Spleen (tissue), 11 donors: ENCODE data around the gene PPEF1. TPM values are rescaled to one million over a fixed set of nuclear protein-coding genes. Genes with fewer than 3 reads are reported as not detected.

Experiments
- DNase-seq: peaks from one replicate; pipeline ENCODE4 v3.0.0-alpha.2; 2020
- H3K27ac ChIP-seq, 8 donors: fragments of 200-600 bp; sonication (generic) in 7 of 8; 1 replicate in 4 of 8; 2 replicates in 4 of 8; pipeline versions ENCODE4 v1.5.0 to v1.8.0; 2016 to 2021; ENCODE audit warnings: inconsistent platforms in 4 of 8, mild to moderate bottlenecking in 4 of 8, moderate library complexity in 1 of 8
- H3K27me3 ChIP-seq, 7 donors: fragments of 200-600 bp; sonication (generic) in 6 of 7; replicated peaks in 1 of 7; 1 replicate in 4 of 7; 2 replicates in 3 of 7; pipeline versions ENCODE4 v1.5.0 to v1.8.0; 2016 to 2021; ENCODE audit warnings: inconsistent platforms in 3 of 7, mild to moderate bottlenecking in 1 of 7
- H3K36me3 ChIP-seq, 6 donors: fragments of 200-600 bp; sonication (generic) in 5 of 6; 1 replicate in 4 of 6; 2 replicates in 2 of 6; pipeline versions ENCODE4 v1.5.0 to v1.8.0; 2016 to 2021; ENCODE audit warnings: inconsistent platforms in 2 of 6
- H3K4me1 ChIP-seq, 6 donors: fragments of 200-600 bp; sonication (generic) in 5 of 6; 1 replicate in 3 of 6; 2 replicates in 3 of 6; pipeline versions ENCODE4 v1.5.0 to v1.8.0; 2016 to 2021; ENCODE audit warnings: inconsistent platforms in 3 of 6
- H3K4me3 ChIP-seq, 8 donors: fragments of 200-600 bp; sonication (generic) in 7 of 8; 1 replicate in 4 of 8; 2 replicates in 4 of 8; pipeline versions ENCODE4 v1.5.0 to v1.8.0; 2016 to 2021; ENCODE audit warnings: inconsistent platforms in 4 of 8, mild to moderate bottlenecking in 4 of 8, moderate library complexity in 2 of 8
- H3K9me3 ChIP-seq, 8 donors: fragments of 200-600 bp; sonication (generic) in 7 of 8; 1 replicate in 4 of 8; 2 replicates in 4 of 8; pipeline versions ENCODE4 v1.5.0 to v1.8.0; 2016 to 2021; ENCODE audit warnings: inconsistent platforms in 4 of 8
- POLR2A ChIP-seq, 3 donors: fragments of 450-650 bp; IDR thresholded peaks; one replicate each; pipeline ENCODE4 v1.5.1; 2017; ENCODE audit warnings: antibody characterized with exemption in 3 of 3, mild to moderate bottlenecking in 1 of 3
- POLR2AphosphoS5 ChIP-seq, 3 donors: sonication (generic); formaldehyde crosslinking; IDR thresholded peaks; one replicate each; pipeline ENCODE4 v1.5.1; 2017; ENCODE audit warnings: antibody characterized with exemption in 3 of 3
- WGBS, 5 donors: extraction: QIAGEN DNeasy Blood & Tissue Kit in 3 of 5; methylation state at CpG; one replicate each; pipeline versions ENCODE4 v1.1.5 to v1.1.7; 2013 to 2018; 5-methylcytosine and 5-hydroxymethylcytosine counted together
- intact Hi-C: fragments of 100-400 bp; cut with DNase I; formaldehyde crosslinking; loops from one replicate; pipeline ENCODE4 v1.15.0; 2023; ENCODE audit warnings: low total_unique reads
- polyA plus RNA-seq, 3 donors: library from polyadenylated mRNA; stranded (reverse); fragments of 200-250 nt; gene quantifications; one replicate each; pipeline ENCODE4 v1.2.1, GENCODE V29; 2013
- total RNA-seq, 7 donors: library from RNA; depleted of rRNA in 3 of 7; stranded (reverse); fragments of >200 nt in 3 of 7; fragmentation: NEBNext Ultra II Directional in 4 of 7; extraction: Animal tissue kit (Norgen Biotek cat#: 25700) in 4 of 7; gene quantifications; one replicate each; pipeline versions ENCODE4 v1.1.0 to v1.2.1, GENCODE V29; 2016 to 2021
- TF ChIP-seq, protein P1 (sequence below), 11 experiments: fragments of 200-600 bp in 7 of 11; fragments of 450-650 bp in 4 of 11; sonication (generic) in 4 of 11; IDR thresholded peaks in 8 of 11; conservative IDR thresholded peaks in 3 of 11; 1 replicate in 7 of 11; 2 replicates in 4 of 11; pipeline versions ENCODE4 v1.4.0 to v1.8.0; 2016 to 2021; ENCODE audit warnings: antibody characterized with exemption in 11 of 11, inconsistent platforms in 4 of 11, mild to moderate bottlenecking in 1 of 11
- donor health status: healthy with polysubstance abuse.
- donor health status: DM: no; HTN: no; CAD: no; lungs with moderate emphysema.
- donor health status: DM: no; HTN: no; CAD: no.
- donor health status: Bipolar disorder and iron deficiency.
- donor health status: healthy.
- donor health status: DM: no; HTN: no; CAD: no.
- donor health status: DM: yes; HTN: yes; CAD: no.

Gene PPEF1
- total and polyA plus RNA-seq, 10 donors = 0.10 to 2.7 (median 0.41) TPM; not detected in 4

DNA sequence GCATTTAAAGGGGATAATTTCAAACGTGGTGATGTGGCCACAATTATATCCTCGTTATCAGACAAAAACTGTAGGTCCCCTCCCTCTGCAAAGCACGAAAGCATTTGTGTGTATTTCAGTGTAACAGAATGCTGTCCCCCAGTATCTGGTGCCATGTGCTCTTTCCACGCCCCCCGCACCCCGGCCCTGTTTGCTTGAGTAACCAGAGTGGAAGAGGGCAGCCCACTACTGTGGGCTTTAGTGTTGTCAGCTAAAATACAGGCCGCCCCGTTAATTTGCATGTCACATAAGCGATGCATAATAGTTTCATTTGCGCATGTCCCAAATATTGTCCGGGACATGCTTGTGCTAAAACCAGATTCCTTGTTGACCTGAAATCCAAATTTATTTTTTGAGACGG is 166.4 kb downstream of the PPEF1 start:
- no peaks in the 10 kb centered on the region for H3K9me3 ChIP-seq
- H3K4me1 ChIP-seq = no peaks in the 10 kb centered on the region
- peak; percentile 9 for DNase-seq
- peaks cover 0 to 10% (median 0%) of the 10 kb centered on the region in 7 donors for H3K27me3 ChIP-seq
- intact Hi-C loops = no loop called here
- 89 to 93% (median 91%) methylated on average over 12 of the region's 12 CpGs for WGBS, 5 donors
- no peaks in the 10 kb centered on the region for H3K36me3 ChIP-seq
- TF ChIP-seq POLR2A (IDR thresholded peaks at IDR 0.05) = no peak
- TF ChIP-seq, protein P1, sequence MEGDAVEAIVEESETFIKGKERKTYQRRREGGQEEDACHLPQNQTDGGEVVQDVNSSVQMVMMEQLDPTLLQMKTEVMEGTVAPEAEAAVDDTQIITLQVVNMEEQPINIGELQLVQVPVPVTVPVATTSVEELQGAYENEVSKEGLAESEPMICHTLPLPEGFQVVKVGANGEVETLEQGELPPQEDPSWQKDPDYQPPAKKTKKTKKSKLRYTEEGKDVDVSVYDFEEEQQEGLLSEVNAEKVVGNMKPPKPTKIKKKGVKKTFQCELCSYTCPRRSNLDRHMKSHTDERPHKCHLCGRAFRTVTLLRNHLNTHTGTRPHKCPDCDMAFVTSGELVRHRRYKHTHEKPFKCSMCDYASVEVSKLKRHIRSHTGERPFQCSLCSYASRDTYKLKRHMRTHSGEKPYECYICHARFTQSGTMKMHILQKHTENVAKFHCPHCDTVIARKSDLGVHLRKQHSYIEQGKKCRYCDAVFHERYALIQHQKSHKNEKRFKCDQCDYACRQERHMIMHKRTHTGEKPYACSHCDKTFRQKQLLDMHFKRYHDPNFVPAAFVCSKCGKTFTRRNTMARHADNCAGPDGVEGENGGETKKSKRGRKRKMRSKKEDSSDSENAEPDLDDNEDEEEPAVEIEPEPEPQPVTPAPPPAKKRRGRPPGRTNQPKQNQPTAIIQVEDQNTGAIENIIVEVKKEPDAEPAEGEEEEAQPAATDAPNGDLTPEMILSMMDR (IDR thresholded peaks at IDR 0.05 in 8 of 11, conservative IDR thresholded peaks at IDR 0.05 in 3 of 11) = no peak
- no peak for TF ChIP-seq POLR2AphosphoS5 (IDR thresholded peaks at IDR 0.05)
- no peak overlapping the region for H3K27ac ChIP-seq
- no peak overlapping the region for H3K4me3 ChIP-seq

DNA sequence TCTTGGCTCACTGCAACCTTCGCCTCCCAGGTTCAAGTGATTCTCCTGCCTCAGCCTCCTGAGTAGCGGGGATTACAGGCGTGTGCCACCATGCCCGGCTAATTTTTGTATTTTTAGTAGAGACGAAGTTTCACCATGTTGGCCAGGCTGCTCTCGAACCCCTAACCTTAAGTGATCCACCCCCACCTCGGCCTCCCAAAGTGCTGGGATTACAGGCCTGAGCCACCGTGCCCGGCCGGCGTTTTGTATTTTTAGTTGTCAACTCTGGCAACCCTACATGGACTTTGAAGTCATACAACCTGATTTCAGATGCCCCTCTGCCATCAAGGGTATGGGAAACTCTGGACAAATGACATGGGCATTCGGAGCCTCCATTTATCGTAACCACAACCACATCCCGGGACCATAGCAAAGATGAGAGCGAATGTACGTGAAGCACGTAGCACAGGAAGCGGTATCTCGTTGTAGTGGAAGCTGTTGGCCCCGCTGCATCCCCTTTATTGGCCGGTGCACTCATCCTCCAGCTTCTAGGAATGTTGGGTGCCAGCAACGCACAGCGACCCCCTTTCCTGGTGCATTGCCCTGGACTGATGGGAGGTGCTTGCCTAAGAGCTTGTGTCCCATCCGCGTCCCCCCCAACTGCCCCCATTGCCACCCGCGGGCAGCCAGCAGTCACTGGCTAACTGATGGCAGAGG is 167.3 kb downstream of the PPEF1 start:
- Histone ChIP-seq H3K9me3 (no peaks in the 10 kb centered on the region), H3K4me3 (no peak overlapping the region), H3K27me3 (peaks cover 0 to 10% (median 0%) of the 10 kb centered on the region in 7 donors), H3K27ac (no peak overlapping the region), H3K36me3 (no peaks in the 10 kb centered on the region), H3K4me1 (no peaks in the 10 kb centered on the region)
- DNase-seq = peak; percentile 14
- 89 to 92% (median 91%) methylated on average over 22 to 27 of the region's 27 CpGs for WGBS, 5 donors
- intact Hi-C loops = no loop called here
- TF ChIP-seq POLR2A (IDR thresholded peaks at IDR 0.05) = no peak
- TF ChIP-seq POLR2AphosphoS5 (IDR thresholded peaks at IDR 0.05) = no peak
- TF ChIP-seq, protein P1 (IDR thresholded peaks at IDR 0.05 in 8 of 11, conservative IDR thresholded peaks at IDR 0.05 in 3 of 11) = no peak

- no peaks in the 10 kb centered on the region for H3K4me1 ChIP-seq
- intact Hi-C loops = no loop called here
- no peak overlapping the region for H3K4me3 ChIP-seq
- no peak overlapping the region for H3K27ac ChIP-seq
- peak; percentile 63 for DNase-seq
- H3K36me3 ChIP-seq = no peaks in the 10 kb centered on the region
- H3K27me3 ChIP-seq = peaks cover 0 to 10% (median 0%) of the 10 kb centered on the region in 7 donors
- TF ChIP-seq, protein P1 (IDR thresholded peaks at IDR 0.05 in 8 of 11, conservative IDR thresholded peaks at IDR 0.05 in 3 of 11) = no peak
- TF ChIP-seq POLR2A (IDR thresholded peaks at IDR 0.05) = no peak
- no peak for TF ChIP-seq POLR2AphosphoS5 (IDR thresholded peaks at IDR 0.05)
- H3K9me3 ChIP-seq = no peaks in the 10 kb centered on the region
- WGBS, 5 donors = 77 to 86% (median 80%) methylated on average over 10 to 15 of the region's 15 CpGs
Observed at GRCh38 chrX:18875256-18875878, 167.9 kb downstream of the PPEF1 start.

DNA sequence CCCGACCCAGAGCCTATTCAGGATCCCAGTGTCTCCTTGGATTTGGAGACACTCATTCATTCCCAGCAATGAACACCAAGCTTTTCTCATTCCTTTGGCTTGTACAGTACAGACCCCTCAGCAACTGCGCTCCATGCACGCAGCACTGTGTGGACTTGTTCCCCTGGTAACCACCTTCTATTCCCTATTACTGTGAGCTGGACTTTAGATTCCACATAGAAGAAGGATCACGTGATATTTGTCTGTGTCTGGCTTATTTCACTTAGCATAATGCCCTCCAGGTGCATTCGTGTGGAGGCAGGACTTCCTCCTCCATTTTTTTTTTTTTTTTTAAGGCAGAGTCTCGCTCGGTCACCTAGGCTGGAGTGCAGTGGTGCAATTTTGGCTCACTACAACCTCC is 170.0 kb downstream of the PPEF1 start:
- intact Hi-C loops = no loop called here

More for the DNA sequence above, 170.0 kb downstream of the PPEF1 start:
- Histone ChIP-seq H3K27me3 (peaks cover 0 to 10% (median 0%) of the 10 kb centered on the region in 7 donors), H3K36me3 (no peaks in the 10 kb centered on the region), H3K9me3 (peaks cover 0 to 3% (median 0%) of the 10 kb centered on the region in 8 donors), H3K4me3 (no peak overlapping the region), H3K27ac (no peak overlapping the region), H3K4me1 (no peaks in the 10 kb centered on the region)
- WGBS, 5 donors = 76 to 85% (median 80%) methylated on average over 3 to 7 of the region's 7 CpGs
- DNase-seq = peak; percentile 17
- TF ChIP-seq, protein P1 (IDR thresholded peaks at IDR 0.05 in 8 of 11, conservative IDR thresholded peaks at IDR 0.05 in 3 of 11) = no peak
- TF ChIP-seq POLR2A (IDR thresholded peaks at IDR 0.05) = no peak
- no peak for TF ChIP-seq POLR2AphosphoS5 (IDR thresholded peaks at IDR 0.05)
